HepG2 (cell line): Measurements from ENCODE around the gene AGRP. TPM values are rescaled to one million over a fixed set of nuclear protein-coding genes. Genes with fewer than 3 reads are reported as not detected.
A peak's percentile ranks its signal among the peaks of the same experiment; 100 is the strongest.

Experiments
- DDIT3 ChIP-seq: sonication (generic); formaldehyde crosslinking; IDR thresholded peaks from 2 replicates; pipeline ENCODE4 v1.4.0; 2020; ENCODE audit warnings: mild to moderate bottlenecking, missing genetic modification reagents
- ETS1 ChIP-seq: sonication (generic); formaldehyde crosslinking; IDR thresholded peaks from 2 replicates; pipeline ENCODE4 v1.4.0; 2020; ENCODE audit warnings: missing genetic modification reagents
- HMG20A ChIP-seq: IDR thresholded peaks from 2 replicates; pipeline ENCODE4 v1.6.1; 2016; ENCODE audit warnings: borderline replicate concordance
- MIER3 ChIP-seq: IDR thresholded peaks from 2 replicates; pipeline ENCODE4 v1.6.1; 2016; ENCODE audit warnings: missing compliant biosample characterization, borderline replicate concordance
- NFIC ChIP-seq: IDR thresholded peaks from 2 replicates; pipeline ENCODE4 v1.6.1; 2012; ENCODE audit warnings: mild to moderate bottlenecking, low read length, inconsistent platforms
- NR2F2 ChIP-seq: IDR thresholded peaks from 2 replicates; pipeline ENCODE4 v1.6.1; 2012; ENCODE audit warnings: low read depth, inconsistent platforms, borderline replicate concordance
- PATZ1 ChIP-seq: sonication (generic); formaldehyde crosslinking; IDR thresholded peaks from 2 replicates; pipeline ENCODE4 v1.4.0; 2020; ENCODE audit warnings: missing genetic modification reagents
- RAD21 ChIP-seq: fragments of 450-650 bp; formaldehyde crosslinking; IDR thresholded peaks from 2 replicates; pipeline ENCODE4 v1.5.0; 2020; ENCODE audit warnings: mild to moderate bottlenecking
- RNF2 ChIP-seq: fragments of 450-650 bp; conservative IDR thresholded peaks from 2 replicates; pipeline ENCODE4 v1.6.1; 2016; ENCODE audit warnings: low read depth
- SAFB2 ChIP-seq: sonication (generic); formaldehyde crosslinking; IDR thresholded peaks from 2 replicates; pipeline ENCODE4 v1.5.1; 2020; ENCODE audit warnings: missing genetic modification reagents, low read depth, mild to moderate bottlenecking, borderline replicate concordance
- TERF1 ChIP-seq: sonication (generic); formaldehyde crosslinking; IDR thresholded peaks from 2 replicates; pipeline ENCODE4 v1.8.0; 2022; ENCODE audit warnings: mild to moderate bottlenecking, missing genetic modification reagents, moderate library complexity
- TMF1 ChIP-seq: sonication (generic); formaldehyde crosslinking; IDR thresholded peaks from 2 replicates; pipeline ENCODE4 v1.8.1; 2022; ENCODE audit warnings: low read depth, missing genetic modification reagents
- YY1 ChIP-seq: IDR thresholded peaks from 2 replicates; pipeline ENCODE4 v1.6.1; 2011; ENCODE audit warnings: low read length, low read depth, moderate library complexity, mild to moderate bottlenecking; ENCODE audit not compliant: insufficient read depth, insufficient replicate concordance
- ZFP36L1 ChIP-seq: sonication (generic); formaldehyde crosslinking; IDR thresholded peaks from 2 replicates; pipeline ENCODE4 v1.8.0; 2022; ENCODE audit warnings: mild to moderate bottlenecking, missing genetic modification reagents, moderate library complexity
- ZNF207 ChIP-seq: fragments of 450-650 bp; IDR thresholded peaks from 2 replicates; pipeline ENCODE4 v1.6.1; 2016; ENCODE audit warnings: antibody characterized with exemption, borderline replicate concordance
- ZNF230 ChIP-seq: sonication (generic); formaldehyde crosslinking; IDR thresholded peaks from 2 replicates; pipeline ENCODE4 v1.4.0; 2020; ENCODE audit warnings: mild to moderate bottlenecking, missing genetic modification reagents
- ZNF30 ChIP-seq: sonication (generic); formaldehyde crosslinking; IDR thresholded peaks from 2 replicates; pipeline ENCODE4 v1.5.0; 2020; ENCODE audit warnings: mild to moderate bottlenecking, missing genetic modification reagents
- ZNF570 ChIP-seq: sonication (generic); formaldehyde crosslinking; IDR thresholded peaks from 2 replicates; pipeline ENCODE4 v1.4.0; 2020; ENCODE audit warnings: mild to moderate bottlenecking, missing genetic modification reagents, borderline replicate concordance
- ZNF572 ChIP-seq: sonication (generic); formaldehyde crosslinking; IDR thresholded peaks from 2 replicates; pipeline ENCODE4 v1.5.1; 2020; ENCODE audit warnings: mild to moderate bottlenecking, missing genetic modification reagents
- ZNF770 ChIP-seq: sonication (generic); formaldehyde crosslinking; IDR thresholded peaks from 2 replicates; pipeline ENCODE4 v1.5.0; 2020; ENCODE audit warnings: mild to moderate bottlenecking, missing genetic modification reagents
- polyA plus RNA-seq, 8 experiments: library from polyadenylated mRNA; depleted of rRNA in 3 of 8; stranded (reverse) in 7 of 8; unstranded in 1 of 8; fragments of >200 nt; fragmentation: Illumina TruSeq in 4 of 8; extraction: Trizol in 4 of 8; gene quantifications; 2 replicates each; pipeline versions ENCODE4 v1.2.1 to v1.2.3, GENCODE V29; 2011 to 2016; ENCODE audit warnings: low read depth in 4 of 8, missing spikeins in 1 of 8, mixed read lengths in 1 of 8; ENCODE audit not compliant: insufficient read depth in 1 of 8
- total RNA-seq, 5 experiments: library from RNA; depleted of rRNA; stranded (reverse); fragments of >200 nt; fragmentation: Illumina TruSeq; extraction: Trizol; gene quantifications; 2 replicates each; pipeline ENCODE4 v1.2.3, GENCODE V29; 2016; ENCODE audit warnings: low read depth in 1 of 5

Gene AGRP
- total and polyA plus RNA-seq, 2 of the 13 experiments (the other 11 are each of a cell fraction or from before 2014, with no cell fraction given): not detected

GRCh38 chr16:67480833-67481560 lies 2.4 kb downstream of the AGRP start, which contains the start of gene ATP6V0D1 (continued):
- TF ChIP-seq ZNF770 (peak; percentile 28; the same call in 1 of the 2 replicates), ZFP36L1 (CRISPR knock-in tag) (no peak), TERF1 (no peak), SAFB2 (CRISPR knock-in tag) (peak; percentile 15; the same call in 1 of the 2 replicates), RNF2 (0 out of 2 replicates have a peak, but pooled peaks have one; percentile 41), MIER3 (CRISPR knock-in tag) (peak; percentile 88; the same call in 1 of the 2 replicates), PATZ1 (CRISPR knock-in tag) (peak; percentile 73), ZNF207 (no peak), HMG20A (CRISPR knock-in tag) (0 out of 2 replicates have a peak, but pooled peaks have one; percentile 17), ETS1 (CRISPR knock-in tag) (no peak), NR2F2 (no peak), ZNF30 (CRISPR knock-in tag) (0 out of 2 replicates have a peak, but pooled peaks have one; percentile 35), DDIT3 (CRISPR knock-in tag) (no peak), ZNF572 (CRISPR knock-in tag) (peak; percentile 81; the same call in 1 of the 2 replicates), ZNF570 (no peak), TMF1 (CRISPR knock-in tag) (peak; percentile 93), ZNF230 (CRISPR knock-in tag) (no peak), NFIC (peak; percentile 74; the same call in 1 of the 2 replicates), RAD21 (peak; percentile 93), YY1 (peak; percentile 81)
